Tibial nerve (tissue), 4 donors: Measurements from ENCODE around the gene SUGCT. TPM values are rescaled to one million over a fixed set of nuclear protein-coding genes. Genes with fewer than 3 reads are reported as not detected.

ENCODE experiments used
- DNase-seq, 2 donors: peaks; one replicate each; pipeline ENCODE4 v3.0.0-alpha.2; 2019; ENCODE audit warnings: low spot score in 2 of 2
- H3K27ac ChIP-seq, 4 donors: fragments of 200-600 bp; sonication (generic) in 3 of 4; one replicate each; pipeline ENCODE4 v1.5.1; 2017 to 2019; ENCODE audit warnings: mild to moderate bottlenecking in 1 of 4
- H3K27me3 ChIP-seq, 2 donors: fragments of 200-600 bp; sonication (generic) in 1 of 2; one replicate each; pipeline versions ENCODE4 v1.5.1 to v1.6.0; 2017 to 2019
- H3K36me3 ChIP-seq, 3 donors: fragments of 200-600 bp; sonication (generic); one replicate each; pipeline ENCODE4 v1.5.1; 2018 to 2019
- H3K4me1 ChIP-seq, 4 donors: fragments of 200-600 bp; sonication (generic) in 3 of 4; one replicate each; pipeline ENCODE4 v1.5.1; 2017 to 2019
- H3K4me3 ChIP-seq, 4 donors: fragments of 200-600 bp; sonication (generic) in 3 of 4; one replicate each; pipeline ENCODE4 v1.5.1; 2017 to 2019; ENCODE audit warnings: mild to moderate bottlenecking in 1 of 4, moderate library complexity in 1 of 4
- H3K9me3 ChIP-seq, 4 donors: fragments of 200-600 bp; sonication (generic) in 3 of 4; one replicate each; pipeline ENCODE4 v1.5.1; 2017 to 2019
- CTCF ChIP-seq, 5 experiments: fragments of 200-600 bp in 3 of 5; fragments of 450-650 bp in 2 of 5; sonication (generic) in 3 of 5; IDR thresholded peaks; one replicate each; pipeline ENCODE4 v1.5.1; 2016 to 2019; ENCODE audit warnings: antibody characterized with exemption in 5 of 5, mild to moderate bottlenecking in 3 of 5, moderate library complexity in 2 of 5
- EP300 ChIP-seq, 2 donors: sonication (generic); formaldehyde crosslinking; IDR thresholded peaks; one replicate each; pipeline ENCODE4 v1.6.1; 2017; ENCODE audit warnings: antibody characterized with exemption in 2 of 2, mild to moderate bottlenecking in 1 of 2
- POLR2A ChIP-seq, 2 donors: fragments of 450-650 bp; IDR thresholded peaks; one replicate each; pipeline ENCODE4 v1.6.1; 2017; ENCODE audit warnings: antibody characterized with exemption in 2 of 2, mild to moderate bottlenecking in 2 of 2, moderate library complexity in 2 of 2
- WGBS, 2 donors: methylation state at CpG; one replicate each; pipeline ENCODE4 v1.1.5; 2018; 5-methylcytosine and 5-hydroxymethylcytosine counted together
- total RNA-seq, 4 donors: library from RNA; depleted of rRNA; stranded (reverse); fragments of >200 nt; gene quantifications; one replicate each; pipeline ENCODE4 v1.1.0, GENCODE V29; 2016

Gene SUGCT
- total RNA-seq, 4 donors from 2014 or later: 2.7 to 20.8 (median 6.2) TPM

DNA sequence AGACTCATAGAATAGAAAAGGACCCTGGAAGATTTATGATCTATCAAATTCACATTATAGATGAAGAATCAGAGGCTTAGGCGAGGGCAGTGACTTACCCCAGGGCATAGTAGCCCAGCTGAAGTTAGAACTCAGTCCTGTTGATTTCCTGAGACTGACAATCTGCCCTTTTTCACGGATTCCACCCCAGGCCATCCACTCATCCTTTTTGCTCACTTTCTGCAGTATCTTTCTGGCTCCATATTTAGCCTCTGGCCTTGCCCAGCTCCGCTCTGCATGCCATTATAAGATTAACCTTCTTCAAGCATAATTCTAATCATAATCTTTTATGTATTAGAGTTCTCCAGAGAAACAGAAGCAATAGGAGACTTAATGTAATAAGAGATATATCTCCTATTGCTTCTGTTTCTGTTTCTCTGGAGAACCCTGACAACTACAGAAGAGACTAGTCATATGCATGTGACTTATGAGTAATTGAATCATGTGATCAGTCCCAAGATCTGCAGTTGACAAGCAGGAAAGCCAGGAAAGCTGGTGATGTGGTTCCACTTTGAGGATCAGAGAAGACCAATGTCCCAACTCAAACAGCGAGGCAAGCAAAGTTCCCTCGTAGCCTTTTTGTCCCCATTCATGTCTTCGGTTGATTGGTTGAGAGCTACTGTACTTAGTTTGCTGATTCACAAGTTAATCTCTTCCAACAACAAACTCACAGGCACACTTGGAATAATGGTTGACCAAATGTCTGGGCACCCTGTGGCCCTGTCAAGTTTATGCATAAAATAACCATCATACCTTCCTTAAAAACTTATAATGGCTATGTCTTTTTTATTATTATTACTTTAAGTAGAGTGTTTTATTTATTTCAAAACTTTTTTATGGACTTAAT is 412.1 kb downstream of the SUGCT start:
- Histone ChIP-seq H3K4me1 (peaks cover 0 to 18% (median 0%) of the 10 kb centered on the region in 4 donors), H3K27ac (no peak overlapping the region), H3K36me3 (no peaks in the 10 kb centered on the region), H3K4me3 (no peak overlapping the region), H3K27me3 (no peaks in the 10 kb centered on the region), H3K9me3 (no peaks in the 10 kb centered on the region)
- no peak for DNase-seq
- TF ChIP-seq POLR2A (IDR thresholded peaks at IDR 0.05): no peak
- 79 to 83% methylated on average over 6 of the region's 6 CpGs for WGBS, 2 donors

DNA sequence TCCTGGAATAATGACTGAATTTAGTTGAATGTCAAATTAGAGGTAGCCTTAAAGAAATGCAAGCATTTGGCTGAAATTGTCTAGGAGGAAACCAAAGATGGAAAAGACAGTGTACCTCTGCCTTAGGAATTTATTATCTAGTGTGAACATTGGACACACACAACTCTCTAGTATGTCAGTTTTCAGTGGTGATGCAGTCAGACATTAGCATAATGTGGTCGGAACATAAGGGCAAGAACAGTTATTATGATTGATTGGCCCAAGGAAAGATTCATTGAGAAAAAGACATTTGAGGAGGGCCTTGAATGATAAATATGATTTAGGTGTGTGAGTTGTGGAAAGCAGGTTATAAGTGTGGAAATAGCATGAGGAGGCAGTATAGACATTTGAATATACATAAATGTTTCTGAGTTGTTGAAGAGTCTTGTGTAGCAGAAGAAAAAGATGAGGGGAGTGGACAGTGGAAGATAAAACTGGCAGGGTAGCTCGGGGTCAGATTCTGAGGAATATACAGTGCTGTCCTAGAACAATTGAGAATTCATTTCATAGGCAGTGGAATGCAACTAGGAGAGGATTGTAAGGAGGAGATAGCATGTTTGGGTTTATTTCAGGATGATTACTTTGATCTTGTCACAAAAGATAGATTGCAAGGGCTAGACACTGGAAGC is 414.7 kb downstream of the SUGCT start:
- Histone ChIP-seq H3K27me3 (no peaks in the 10 kb centered on the region), H3K4me1 (peaks cover 0 to 7% (median 0%) of the 10 kb centered on the region in 4 donors), H3K4me3 (no peak overlapping the region), H3K36me3 (no peaks in the 10 kb centered on the region), H3K9me3 (no peaks in the 10 kb centered on the region), H3K27ac (no peak overlapping the region)
- WGBS, 2 donors: 62 to 63% methylated on average over 2 of the region's 2 CpGs
- no peak for DNase-seq
- TF ChIP-seq CTCF (IDR thresholded peaks at IDR 0.05) (no peak), EP300 (IDR thresholded peaks at IDR 0.05) (no peak), POLR2A (IDR thresholded peaks at IDR 0.05) (no peak)

- 63 to 64% methylated on average over 8 of the region's 8 CpGs for WGBS, 2 donors
- H3K27me3 ChIP-seq: no peaks in the 10 kb centered on the region
- DNase-seq: no peak
- H3K27ac ChIP-seq: no peak overlapping the region
- H3K36me3 ChIP-seq: no peaks in the 10 kb centered on the region
- TF ChIP-seq CTCF (IDR thresholded peaks at IDR 0.05) (no peak), POLR2A (IDR thresholded peaks at IDR 0.05) (no peak), EP300 (IDR thresholded peaks at IDR 0.05) (no peak)
- no peaks in the 10 kb centered on the region for H3K4me1 ChIP-seq
- H3K9me3 ChIP-seq: no peaks in the 10 kb centered on the region
- no peak overlapping the region for H3K4me3 ChIP-seq
Measured at GRCh38 chr7:40551685-40552576, 417.1 kb downstream of the SUGCT start.

DNA sequence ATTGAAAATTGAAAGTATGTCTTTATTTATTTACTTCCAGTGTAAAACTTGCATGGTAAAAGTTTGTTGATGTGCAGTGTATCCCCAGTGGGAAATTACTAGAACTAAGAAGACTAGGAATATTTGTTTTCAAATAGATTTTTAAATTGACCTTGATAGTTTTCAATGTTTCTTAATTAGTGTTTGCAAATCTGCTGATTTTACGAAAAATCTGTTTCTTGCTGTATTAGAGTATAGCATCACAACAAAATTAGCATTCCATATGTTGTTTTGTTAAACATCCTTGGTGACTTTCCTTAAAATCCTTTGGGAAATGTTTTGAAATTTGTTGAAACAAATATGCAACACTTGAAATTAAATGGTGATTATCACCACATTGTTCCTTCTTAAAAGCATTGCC is 425.9 kb downstream of the SUGCT start:
- no peaks in the 10 kb centered on the region for H3K4me1 ChIP-seq
- no peak overlapping the region for H3K4me3 ChIP-seq
- no peak for TF ChIP-seq POLR2A (IDR thresholded peaks at IDR 0.05)
- no peak for TF ChIP-seq EP300 (IDR thresholded peaks at IDR 0.05)
- TF ChIP-seq CTCF (IDR thresholded peaks at IDR 0.05): no peak
- WGBS, 2 donors: 87 to 94% methylated on average over 1 of the region's 1 CpG
- no peaks in the 10 kb centered on the region for H3K27me3 ChIP-seq
- H3K9me3 ChIP-seq: no peaks in the 10 kb centered on the region
- no peak overlapping the region for H3K27ac ChIP-seq
- DNase-seq: no peak
- H3K36me3 ChIP-seq: no peaks in the 10 kb centered on the region

DNA sequence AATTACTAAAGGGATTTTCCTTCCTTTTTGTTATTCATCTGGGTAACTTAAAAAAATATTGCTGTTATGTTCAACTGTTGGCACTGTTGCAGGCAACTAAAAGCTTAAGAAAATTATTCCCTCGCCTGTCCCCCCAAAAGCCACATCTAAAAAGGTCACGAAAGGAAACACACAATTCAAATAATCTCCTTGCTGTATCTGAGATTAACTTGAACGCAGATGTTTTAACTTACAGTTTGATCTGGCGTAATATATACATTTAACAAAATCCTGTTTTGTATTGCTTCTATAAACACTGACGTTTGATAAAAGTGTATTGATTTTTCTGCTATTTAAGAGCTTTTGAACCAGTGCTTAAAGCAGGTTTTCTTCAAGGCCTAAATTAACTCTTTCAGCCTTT is 432.1 kb downstream of the SUGCT start:
- DNase-seq: no peak
- no peak for TF ChIP-seq CTCF (IDR thresholded peaks at IDR 0.05)
- TF ChIP-seq POLR2A (IDR thresholded peaks at IDR 0.05): no peak
- no peak for TF ChIP-seq EP300 (IDR thresholded peaks at IDR 0.05)
- H3K9me3 ChIP-seq: no peaks in the 10 kb centered on the region
- H3K36me3 ChIP-seq: no peaks in the 10 kb centered on the region
- H3K4me3 ChIP-seq: no peak overlapping the region
- no peaks in the 10 kb centered on the region for H3K27me3 ChIP-seq
- WGBS, 2 donors: 76 to 83% methylated on average over 5 of the region's 5 CpGs
- H3K4me1 ChIP-seq: no peaks in the 10 kb centered on the region
- H3K27ac ChIP-seq: no peak overlapping the region
